HG03159 (cell line): ENCODE data around the gene ONECUT1.

Experiments used
- ATAC-seq: cut with Tn5 transposase; IDR thresholded peaks from one replicate; pipeline ENCODE4 v1.9.1; 2021; ENCODE audit warnings: mild to moderate bottlenecking, moderate library complexity; ENCODE audit not compliant: unreplicated experiment

The ONECUT1 gene

DNA sequence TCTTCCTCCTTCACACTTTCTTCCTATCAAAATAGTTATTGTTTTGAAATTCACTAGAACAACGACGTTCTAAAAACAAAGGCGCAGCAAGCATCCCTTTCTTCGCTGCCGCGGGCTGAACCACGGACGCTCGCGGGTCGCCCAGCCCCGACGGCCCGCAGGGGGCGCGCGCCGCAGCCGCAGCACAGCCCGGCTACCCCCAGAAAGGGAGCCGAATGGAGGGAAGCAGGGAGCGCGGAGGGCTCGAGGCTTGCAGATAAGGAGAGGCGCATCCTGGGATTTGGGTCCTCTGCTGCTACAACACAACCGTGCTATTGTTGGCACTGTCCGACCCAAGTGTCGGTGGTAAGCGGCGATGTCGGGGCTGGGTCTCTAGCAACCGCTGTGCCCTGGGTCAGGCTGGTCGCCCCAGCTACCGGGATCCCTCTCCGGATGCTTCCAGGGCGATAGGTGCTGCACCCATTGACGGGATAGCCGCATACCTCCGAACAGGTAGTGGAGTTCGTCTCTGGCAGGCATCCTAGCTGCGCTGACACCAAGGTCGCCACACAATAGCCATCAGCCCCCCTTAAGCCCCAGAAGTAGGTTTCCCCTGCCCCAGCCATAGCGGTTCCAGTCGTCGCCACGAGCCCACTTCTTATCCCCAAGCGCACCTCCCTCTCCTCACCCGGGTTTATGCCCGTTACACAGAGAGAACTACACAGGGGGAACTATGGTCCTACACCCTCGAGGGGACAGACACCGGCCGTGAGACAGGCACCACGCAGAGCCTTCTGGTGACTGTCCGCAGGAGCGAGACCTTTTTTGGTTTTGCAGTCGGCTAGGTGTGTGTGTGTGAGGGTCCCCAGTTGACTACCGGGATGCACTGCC is 6.0 kb downstream of the ONECUT1 start:
- no peak for ATAC-seq

DNA sequence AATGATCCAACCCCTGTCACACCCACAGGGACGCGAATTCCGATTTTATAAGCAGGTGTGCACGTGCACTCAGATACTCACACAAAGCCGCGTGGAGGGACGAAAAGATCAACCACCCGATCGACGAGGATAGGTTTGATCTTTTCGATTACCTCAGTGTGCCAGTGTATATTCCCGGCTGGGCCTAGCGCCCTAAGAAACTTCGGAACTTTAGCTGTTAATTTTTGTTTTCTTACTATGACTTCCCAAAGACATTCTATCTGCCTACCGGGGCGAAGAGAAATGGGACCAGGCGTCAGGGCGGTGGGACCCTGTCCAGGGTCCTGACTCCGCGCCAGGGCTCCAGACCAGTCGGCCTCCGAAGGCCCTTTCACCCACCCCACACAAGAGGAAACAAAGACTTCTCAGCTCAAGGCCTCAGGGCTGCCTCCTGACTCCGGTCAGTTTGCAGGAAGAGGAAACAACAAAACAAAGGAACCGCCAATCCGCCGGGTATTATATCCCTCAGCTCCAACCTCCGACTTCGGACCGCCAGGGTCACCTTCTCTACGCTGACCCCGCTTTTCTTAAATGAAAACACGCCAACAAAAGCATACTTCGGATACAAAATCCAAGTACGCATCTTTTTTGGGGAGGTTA is 6.8 kb downstream of the ONECUT1 start:
- no peak for ATAC-seq

DNA sequence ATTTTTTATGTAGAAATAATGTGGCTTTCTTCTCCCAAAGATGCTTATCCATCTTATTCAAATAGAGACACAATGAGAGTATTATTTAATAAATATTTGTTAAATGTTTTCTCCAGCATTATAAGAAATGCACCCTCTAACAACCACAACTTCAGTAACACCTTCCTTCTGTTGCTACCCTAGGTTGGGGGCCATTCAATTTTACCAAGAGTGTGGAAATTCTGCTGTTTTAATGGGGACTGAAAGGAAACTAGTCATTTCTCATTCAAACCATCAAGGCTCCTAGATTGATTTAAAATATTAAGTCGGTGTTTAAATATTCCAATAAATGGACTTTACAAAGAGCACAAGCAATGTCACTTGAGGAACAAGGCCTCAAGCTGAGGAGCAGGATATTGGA is 7.6 kb downstream of the ONECUT1 start:
- ATAC-seq = no peak

DNA sequence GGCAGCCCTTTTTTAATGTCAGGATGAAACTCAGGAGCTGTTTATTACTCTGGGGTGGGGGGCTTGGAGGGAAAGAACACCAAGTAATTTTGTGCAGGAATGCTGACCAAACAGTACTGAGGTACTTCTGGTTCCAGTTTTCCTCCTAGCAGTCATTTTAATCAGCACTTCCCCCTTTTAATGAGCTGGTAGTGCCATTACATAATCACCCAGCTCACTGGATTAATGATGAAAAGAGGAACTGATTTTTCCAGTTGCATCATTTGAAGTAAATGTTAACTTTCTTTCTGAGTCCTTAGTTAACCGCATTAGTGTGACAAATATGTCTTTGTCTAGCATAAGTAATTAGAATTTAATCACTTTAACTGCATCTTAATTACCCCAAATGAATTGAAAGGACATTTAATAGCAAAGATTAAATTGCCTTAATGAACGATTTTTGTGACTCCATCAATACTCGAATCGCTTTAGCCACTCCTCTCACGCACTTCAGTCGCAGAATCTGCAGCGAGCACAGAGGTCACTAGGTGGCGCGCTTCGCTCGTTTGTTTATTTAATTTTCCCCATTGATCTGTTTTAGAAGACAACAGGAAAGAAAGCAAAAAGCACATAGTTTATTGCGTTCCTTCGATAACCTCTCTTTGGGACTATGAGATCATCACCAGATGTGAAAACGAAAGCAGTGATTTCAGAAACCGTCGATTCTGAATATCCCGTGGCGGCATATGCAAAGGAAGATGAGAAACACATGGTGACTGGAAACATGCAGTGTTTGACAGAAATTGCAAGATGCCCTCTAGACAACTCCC is 9.8 kb downstream of the ONECUT1 start:
- peak; percentile 48 for ATAC-seq

DNA sequence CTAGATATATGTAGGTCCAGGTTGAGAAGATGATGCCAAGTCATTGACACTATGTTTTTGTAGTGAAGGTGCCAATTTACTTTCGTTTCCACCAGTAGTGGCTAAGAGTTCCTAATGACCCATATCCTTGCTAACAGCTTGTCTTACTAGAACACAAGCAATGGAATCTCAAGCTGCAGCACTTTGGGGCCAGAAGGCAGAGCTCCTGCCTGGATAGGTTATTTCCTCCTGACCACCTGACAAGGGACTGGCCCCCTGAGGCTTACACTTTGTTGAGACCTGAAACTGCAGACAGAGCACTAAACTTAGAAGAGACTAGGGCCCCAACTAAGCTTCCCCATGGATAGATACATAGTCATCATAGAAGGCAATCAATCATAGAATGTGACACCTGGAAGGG is 11.7 kb downstream of the ONECUT1 start:
- ATAC-seq = no peak

DNA sequence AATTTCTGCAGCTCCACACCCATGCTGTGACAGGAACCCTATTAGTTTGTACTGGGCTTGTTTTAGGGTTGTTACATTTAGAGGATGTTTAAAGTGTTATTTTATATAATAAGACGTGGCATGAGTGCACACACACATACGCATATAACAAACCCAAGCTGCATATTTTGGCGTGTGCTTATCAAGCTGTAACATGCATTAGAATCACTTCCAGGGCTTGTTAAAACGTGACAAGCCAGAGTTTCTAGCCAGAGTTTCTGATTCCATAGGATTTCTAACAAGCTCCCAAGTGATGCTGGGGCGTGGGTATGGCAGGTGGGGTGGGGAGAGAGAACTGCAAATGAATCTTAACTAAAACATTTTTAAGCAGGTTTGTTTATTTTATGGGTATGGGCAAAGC is 17.4 kb downstream of the ONECUT1 start:
- ATAC-seq = no peak

DNA sequence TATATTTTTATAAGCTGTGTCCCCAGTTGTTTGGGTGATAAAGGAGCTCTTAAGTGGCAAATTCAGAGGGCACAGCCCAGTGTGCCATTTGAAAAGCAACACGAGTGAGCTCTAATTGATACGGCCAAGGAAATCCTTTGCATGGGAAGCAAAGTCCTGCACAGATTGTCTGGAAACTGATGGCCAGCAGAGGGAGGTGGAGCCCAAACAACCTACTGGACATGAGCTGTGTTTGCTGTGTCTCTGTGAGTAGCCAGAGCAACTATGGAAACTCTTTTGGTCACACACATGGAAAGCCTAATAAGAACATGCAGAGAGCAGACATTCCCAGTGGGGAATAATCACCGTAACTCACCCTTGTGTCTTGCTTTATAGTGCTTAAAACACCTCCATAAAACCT is 24.4 kb downstream of the ONECUT1 start:
- ATAC-seq = no peak

DNA sequence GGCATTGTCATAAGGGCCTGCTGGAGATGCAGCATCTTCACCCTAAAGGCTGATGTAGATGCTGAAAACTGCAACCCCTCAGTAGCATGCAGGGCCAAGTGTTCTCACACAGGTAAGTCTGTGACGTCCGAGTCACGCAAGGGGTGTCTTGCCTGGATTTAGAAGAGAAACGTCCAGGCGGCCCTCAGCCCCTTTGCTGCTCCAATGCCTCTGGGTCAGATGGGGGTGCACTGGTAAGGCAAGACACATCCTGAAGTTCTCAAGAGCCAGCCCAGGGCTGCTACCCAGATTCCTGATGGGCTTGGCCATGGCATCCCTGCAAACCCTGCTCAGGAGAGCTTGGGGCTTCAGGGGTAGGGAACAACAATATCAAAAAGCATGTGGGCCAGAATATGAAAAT is 25.4 kb downstream of the ONECUT1 start:
- no peak for ATAC-seq

DNA sequence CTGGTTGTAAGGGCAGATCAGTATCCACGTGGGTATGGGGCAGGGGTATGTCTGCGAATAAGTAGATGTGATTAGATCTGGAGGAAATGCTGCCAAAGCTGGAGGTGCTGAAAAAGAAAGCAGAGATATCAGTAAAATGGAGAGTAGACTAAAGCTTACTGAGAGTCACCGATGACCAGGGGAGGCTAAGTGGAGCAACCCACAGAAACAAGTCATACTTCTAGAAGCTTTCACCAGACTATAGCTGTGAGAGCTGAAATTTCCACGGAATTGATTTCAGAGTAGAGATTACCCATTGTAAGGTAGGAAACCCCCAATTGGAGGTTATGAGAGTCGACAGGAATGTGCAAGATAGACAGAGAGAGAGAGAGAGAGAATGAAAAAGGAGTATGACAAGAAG is 27.5 kb downstream of the ONECUT1 start:
- no peak for ATAC-seq

DNA sequence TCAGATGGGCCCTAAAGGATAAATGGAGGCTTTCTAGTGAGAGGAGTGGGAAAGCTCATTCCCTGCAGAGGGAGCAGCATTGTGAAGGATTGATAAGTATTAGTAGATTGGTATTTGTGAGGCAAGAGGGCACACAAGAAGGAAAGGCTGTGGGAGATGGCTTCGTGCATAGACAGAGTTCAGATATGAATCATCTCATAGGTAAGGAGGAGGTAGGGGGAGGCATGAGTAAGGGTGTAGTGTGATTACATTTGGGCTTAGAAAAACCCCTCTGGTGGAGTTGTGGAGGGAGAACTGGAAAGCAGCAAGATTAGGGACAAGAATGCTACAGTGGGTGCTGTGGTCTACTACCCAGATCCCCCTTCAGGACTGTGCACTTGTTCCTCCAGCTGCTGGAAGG is 29.6 kb downstream of the ONECUT1 start:
- ATAC-seq = no peak

DNA sequence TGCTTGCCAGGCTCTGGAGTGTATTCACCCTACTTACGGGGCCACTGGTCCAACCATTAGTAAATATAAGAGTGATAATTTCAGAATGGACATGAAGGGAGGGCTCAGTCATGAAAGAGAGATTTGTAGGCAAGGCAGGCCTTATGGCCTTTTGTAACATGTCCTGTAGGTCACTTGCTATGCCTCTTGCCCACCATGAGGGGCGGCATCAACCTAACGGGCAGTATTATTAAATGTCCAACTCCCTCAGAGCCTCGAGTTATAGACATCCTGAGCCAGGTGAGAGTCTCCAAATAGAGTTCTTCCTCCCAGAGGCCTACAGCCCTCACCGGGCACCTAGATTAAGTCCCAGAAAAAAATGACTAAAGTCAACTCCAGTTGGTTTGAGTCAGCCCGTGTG is 30.2 kb downstream of the ONECUT1 start:
- ATAC-seq = no peak

DNA sequence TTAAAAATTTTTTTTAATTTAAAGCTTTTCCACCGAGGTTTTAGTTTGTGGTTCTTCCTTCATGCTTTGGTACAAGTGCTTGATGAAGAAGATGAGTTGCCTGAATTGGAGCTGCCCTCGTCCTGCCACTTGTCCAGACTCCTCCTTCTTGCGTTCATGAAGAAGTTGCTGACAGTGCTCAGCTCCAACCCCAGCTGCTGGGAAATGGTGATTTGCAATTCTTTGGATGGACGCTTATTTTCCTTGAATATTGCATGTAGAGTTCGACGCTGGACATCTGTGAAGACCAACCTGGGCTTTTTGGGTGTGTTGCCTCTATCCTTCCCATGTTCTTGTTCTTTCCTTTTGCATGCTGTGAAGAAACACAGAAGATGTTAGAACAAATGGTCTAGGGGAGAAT is 32.6 kb downstream of the ONECUT1 start:
- no peak for ATAC-seq

DNA sequence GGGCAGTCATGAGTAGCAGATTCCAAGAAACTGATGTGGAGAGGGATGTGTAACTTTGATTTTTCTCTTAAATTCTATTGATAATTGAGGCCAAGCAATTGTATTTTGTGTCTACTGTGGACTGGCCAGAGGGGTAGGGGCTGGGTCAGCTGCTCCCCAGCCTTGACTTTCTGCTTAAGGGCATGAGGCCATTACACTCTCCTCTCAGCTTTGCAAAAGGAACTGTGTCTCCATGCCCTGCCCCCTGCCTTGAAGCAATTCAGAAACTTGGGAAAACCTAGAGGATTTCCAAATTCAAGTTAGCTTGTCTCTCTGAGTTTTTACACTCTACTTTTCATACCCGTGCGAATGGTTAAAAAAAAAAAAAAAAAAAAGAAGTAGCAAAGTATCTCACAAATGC is 38.6 kb downstream of the ONECUT1 start:
- ATAC-seq = no peak

DNA sequence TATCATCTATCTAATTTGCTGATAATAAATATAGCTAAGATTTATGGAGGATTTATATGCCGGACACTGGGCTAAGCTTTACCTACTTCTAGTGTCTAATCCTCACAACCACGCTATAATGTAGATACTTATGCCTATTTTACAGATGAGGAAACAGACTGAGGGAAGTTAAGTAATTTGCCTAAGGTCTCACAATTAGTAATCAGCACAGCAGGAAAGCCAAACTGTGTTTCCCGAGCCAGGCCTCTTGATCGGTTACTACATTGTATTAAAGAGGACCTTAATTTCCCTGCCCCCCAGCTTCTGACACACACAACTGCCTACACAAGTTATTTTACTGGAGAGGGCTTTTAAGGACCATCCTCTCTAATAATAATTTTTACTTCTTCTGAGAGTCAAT is 40.9 kb downstream of the ONECUT1 start:
- ATAC-seq = no peak

DNA sequence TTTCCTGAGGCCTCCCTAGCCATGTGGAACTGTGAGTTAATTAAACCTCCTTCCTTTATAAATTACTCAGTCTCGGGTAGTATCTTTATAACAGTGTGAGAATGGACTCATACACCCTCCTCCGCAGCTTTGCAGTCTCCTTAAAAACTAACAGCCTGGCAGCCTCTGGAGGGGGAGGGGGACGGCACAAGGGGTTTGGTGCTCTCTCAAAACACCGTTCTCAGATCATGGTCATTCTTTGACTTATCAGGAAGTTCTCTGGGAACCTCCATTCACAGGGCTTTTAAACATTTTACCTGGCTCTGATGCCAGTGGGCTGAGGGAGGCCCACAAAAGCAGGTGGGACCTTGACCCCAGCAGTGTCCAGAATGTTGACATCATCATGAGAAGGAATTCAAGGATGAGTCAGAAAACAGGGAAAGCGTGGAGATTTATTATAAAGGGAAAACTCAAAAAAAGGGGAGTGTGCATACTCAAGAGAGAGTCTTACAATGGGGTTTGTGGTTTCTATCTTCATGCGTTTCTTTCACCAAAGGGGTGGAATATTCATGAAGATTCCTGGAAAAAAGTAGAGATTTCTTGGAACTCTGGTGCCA is 43.9 kb downstream of the ONECUT1 start:
- no peak for ATAC-seq

DNA sequence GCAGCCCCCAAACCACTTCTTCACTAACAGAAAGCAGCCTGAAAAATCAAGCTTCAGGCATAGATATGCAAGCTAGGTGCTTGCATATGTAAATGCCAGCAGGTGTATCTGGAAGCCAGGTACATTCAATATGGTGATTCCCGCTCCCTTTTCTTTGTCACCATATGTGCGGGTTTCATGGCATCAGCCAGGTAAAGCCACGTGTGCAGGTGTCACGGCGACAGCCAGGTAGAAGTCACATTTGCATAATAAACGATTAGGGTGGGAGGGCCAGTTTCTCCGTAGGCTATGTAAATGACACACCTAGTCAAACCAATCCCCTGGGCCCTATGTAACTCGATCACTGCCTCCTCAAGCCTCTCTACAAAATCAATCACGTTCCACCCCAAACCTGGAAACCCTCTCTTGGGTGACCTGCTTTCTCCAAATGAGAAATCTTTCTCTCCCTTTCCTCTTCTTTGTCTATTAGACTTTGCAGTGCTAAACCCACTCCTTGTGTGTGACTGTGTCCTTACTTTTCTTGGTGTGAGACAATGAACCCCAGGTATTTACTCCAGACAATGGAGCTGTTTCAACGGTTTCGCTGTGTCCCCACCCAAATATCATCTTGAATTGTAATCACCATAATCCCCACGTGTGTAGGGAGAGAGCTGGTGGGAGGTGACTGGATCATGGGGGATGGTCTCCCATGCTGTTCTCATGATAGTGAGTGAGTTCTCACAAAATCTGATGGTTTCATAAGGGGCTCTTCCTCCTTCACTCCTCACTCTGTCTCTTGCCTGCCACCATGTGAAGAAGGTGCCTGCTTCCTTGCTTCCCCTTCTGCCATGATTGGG is 44.6 kb downstream of the ONECUT1 start:
- ATAC-seq = no peak

DNA sequence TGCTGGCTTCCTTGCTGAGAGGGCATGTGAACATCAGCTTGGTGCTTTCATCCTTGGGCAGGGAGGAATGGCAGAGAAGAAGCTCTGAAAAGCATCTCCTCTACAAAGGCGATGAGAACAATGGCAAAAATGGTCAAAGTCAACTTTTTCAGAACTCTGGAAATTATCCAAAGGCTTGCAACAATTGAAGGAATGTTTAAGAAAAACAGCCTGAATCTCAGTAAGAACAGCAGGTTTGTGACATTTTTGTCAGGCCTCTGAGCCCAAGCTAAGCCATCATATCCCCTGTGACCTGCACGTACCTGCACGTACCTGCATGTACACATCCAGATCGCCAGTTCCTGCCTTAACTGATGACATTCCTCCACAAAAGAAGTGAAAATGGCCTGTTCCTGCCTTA is 51.8 kb downstream of the ONECUT1 start:
- ATAC-seq = no peak

DNA sequence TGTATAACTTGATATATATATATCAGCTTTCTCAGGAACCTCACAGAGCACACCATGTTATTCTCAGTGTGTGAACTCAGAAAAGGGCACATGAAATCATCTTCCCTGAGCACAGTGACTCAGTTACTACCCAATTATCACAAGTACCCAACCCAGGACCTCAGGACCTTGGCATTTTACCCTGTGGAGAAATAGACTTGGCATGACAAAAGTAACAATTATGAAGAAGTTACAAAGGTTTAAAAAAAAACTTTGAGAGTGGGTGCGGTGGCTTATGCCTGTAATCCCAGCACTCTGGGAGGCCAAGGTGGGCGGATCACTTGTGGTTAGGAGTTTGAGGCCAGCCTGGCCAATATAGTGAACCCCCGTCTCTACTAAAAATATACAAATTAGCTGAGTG is 52.4 kb downstream of the ONECUT1 start:
- ATAC-seq = no peak

DNA sequence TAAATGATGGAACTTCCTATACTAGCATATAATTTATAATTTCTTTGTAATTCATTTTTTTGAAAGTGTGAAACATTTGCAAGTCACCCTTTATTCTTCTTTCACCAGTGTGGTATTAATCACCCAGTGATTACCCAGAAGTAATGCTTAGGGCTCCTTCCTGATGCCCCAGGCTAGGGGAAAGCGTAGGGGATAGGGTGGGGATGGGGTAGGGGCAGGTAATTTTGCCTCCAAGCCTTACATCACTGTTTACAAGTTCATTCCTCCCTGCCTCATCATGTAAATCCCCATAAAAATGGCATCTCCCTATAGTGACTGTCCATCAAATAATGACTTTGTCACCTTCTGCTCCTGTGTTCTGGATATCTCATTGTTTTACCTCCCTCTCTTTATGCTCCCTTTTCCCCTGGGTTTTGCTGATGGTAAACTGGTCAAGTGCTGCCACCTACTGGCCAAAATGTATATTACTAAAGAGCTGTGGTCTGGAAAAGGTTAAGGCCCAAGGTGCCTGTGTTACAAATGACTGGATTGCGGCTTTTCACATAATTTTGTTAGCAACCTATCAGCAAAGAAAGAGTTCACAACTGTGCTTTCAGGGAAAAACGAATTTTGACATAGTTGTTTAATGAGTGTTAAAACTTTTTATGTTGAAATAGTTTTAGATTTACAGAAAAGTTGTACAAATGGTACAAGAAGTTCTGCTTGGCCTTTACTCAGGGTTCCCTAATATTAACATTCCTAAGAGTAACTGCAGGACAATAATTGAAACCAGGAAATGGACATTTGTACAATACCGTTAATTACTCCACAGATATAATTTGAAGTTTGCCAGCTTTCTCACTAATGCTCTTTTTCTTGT is 54.7 kb downstream of the ONECUT1 start:
- ATAC-seq = peak; percentile 67

DNA sequence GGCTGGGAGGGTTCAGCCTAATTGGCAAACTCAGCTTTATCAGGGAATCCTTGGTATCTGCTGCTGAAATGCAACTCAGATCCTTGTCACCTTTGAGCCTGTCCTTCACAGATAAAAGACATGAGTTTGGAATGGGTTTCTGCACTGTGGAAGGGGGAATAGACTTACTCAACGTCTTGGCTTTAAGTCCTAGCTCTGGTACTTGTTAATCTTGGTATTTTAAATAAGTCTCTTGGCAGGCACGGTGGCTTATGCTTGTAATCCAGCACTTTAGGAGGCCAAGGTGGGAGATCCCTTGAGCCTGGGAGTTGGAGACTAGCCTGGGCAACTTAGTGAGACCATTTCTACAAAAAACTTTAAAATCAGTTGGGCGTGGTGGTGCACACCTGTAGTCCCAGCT is 55.8 kb downstream of the ONECUT1 start:
- no peak for ATAC-seq
